ENCODE results near the gene UTP11.

UTP11 gene

DNA sequence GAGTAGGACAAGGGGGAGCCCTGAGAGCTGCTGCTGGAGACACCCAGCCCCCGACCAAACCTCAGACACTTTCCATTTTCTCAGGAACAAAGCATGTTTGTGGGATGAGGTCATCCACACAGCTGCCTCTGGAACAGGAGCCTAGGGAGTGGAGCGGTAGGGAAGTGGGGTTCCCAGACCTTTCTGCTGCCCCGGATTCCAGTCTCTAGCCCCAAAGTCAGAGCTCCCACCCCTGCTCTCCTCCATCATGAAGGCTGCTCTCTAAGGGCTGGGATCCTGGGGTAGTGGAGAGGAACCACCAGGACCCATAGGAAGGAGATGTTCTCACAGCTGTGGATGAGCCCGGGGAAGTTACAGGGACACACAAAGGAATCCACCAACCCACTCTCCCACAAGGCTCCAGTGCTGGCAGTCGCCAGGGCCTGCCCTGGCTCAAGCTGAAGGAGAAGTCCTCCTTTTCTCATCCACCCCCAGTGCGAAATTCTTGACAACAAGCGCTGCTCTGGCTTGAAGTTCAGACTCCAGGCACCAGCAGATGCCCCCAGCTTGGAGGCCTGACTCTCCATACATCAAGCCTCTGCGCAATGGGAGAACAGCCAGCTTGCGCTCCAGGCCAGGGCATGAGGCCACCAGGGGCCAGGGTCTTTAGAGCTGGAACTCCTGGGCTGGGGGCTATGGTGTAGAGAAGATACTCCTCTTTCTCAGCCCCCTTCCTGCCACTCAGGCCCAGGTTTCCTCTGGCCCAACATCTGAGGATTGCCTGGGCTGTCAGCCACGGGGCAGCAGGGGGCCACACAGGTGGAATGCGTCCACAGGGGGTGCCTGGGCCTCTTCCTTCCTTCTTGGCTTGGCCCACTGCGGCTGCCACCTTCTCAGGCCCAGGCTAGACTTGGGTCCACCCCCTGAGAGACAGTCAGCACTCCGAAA, 11.7 kb upstream of the UTP11 start:
- DNase-seq (ENCODE audit: insufficient read length, low spot score) (no peak), FAIRE-seq (no peak)

DNA sequence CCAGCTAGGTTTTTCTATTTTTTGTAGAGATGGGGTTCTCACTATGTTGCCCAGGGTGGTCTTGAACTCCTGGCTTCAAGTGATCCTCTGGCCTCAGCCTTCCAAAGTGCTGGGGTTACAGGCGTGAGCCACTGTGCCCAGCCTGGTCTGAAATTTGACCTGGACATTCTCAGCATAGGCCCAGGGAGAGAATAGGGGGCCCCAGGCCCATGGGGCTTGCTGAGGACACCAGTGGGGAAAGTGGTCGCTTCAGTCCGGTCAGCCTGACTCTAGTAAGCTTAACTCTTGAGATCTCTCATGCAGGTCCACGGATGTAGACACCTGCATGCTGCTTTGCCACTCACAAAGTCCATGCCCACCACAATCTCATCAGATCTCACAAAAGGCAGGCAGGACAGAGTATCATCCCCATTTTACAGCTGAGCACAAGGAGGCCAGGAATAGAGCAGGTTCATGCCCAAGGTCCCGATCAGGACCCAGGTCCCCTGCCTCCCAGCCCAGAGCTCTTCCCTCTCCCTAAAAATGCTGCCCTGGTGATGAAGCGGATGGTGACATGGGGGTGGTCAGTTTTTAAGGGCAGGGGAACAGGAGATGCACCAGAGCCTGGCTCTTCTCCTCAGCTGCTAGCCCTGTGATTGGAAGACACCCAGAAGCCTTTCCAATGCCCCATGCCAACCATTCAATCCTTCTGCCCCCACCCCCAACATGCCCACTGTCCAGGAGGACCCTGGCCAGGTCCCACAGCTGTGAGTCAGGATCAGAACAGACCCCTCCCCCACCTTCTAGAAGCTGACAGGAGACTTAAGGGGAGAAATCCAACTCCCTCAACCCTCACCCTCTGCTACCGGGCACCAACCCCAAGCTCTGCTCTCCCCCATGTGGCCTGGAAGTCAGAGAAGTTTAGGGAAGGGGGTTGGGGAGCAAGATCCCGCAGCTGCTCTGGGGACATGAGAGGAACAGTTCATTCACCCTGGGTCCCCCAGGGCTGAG, 9.0 kb upstream of the UTP11 start:
- FAIRE-seq (no peak), DNase-seq (ENCODE audit: insufficient read length, low spot score) (no peak)

DNA sequence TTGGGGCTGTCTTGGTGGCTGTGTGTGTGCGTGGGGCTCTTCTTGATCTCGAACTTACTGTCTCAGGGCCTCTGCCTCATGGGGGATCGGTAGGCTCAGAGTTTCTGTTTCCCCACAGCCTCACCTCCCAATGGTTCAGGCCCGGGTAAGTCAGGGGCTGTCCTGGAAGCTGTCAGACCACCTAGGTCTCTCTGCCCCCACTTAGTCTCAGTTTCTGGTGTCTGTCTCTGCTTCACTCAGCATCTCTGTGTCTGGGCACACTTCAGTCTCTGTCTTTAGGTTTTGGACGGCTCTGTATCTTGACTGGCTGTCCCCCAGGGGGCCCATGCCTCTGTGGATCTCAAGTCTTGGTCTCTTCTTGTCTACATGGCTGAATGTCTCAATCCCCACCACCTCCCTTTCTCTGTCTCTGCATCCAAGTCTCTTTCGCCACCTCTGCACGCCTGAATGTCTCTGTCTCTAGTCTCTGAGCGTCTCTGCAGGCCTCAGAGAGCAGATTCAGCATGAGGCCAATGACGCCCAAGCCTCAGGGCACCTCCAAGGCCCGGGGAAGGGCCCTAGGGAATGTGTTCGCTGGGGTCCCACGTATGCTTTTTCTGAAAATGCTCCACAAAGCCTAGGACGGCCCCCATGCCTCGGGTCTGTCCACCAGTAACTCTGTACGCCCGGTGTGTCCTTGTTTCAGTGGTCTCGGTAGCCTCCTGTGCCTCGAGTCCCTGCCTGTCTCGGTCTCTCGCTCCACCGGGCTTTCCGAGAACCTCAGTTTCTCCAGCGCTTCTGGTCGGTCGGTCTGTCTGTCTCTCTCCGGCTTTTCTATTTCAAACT, 8.0 kb upstream of the UTP11 start:
- DNase-seq (ENCODE audit: insufficient read length, low spot score) (no peak), FAIRE-seq (peak; percentile 89)

DNA sequence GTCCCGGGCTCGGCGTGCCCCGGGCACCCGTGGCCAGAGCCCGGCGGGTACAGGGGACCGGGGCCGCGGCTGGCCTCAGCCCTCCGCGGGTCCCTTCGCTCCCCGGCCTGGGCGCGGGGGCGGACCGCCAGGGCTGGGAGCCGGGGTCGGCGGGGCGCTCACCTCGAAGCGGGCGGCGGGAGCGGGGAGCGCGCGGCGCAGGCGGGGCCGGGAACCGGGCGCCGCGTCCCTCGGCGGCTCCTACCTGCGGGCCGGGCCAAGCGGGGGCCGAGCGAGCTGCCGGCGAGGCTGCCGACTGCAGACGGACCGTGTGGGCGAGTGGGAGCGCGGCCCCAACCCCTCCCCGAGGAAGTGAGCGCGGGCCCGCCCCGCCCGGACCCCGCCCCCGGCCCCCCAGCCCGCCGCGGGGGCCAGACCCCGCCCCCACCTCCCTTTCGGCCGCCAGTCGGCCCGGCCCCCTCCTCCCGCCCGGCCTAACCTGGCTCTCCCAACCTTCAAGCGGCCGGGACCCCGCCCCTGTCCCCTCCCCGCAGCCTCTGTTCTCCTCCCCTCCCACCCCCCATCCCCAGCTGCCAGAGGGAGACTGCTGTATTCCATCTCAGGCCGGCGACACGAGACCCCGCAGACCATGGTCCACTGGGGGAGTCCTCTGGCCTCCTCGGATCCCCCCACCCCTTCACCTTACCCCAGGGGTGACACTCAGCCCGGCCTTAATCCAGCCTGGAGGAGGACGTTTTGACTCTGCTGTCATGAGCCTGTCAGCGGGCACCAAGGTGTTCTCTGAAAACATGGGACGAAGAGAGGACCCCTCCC, 7.1 kb upstream of the UTP11 start, which contains the start of gene FHL3:
FHL3 (minus strand) TSS at position 320 of the 813 bp plus-strand sequence. CDS start 6,102 bp downstream, outside the sequence.
- FAIRE-seq: peak; percentile 62
- DNase-seq (ENCODE audit: insufficient read length, low spot score): no peak

DNA sequence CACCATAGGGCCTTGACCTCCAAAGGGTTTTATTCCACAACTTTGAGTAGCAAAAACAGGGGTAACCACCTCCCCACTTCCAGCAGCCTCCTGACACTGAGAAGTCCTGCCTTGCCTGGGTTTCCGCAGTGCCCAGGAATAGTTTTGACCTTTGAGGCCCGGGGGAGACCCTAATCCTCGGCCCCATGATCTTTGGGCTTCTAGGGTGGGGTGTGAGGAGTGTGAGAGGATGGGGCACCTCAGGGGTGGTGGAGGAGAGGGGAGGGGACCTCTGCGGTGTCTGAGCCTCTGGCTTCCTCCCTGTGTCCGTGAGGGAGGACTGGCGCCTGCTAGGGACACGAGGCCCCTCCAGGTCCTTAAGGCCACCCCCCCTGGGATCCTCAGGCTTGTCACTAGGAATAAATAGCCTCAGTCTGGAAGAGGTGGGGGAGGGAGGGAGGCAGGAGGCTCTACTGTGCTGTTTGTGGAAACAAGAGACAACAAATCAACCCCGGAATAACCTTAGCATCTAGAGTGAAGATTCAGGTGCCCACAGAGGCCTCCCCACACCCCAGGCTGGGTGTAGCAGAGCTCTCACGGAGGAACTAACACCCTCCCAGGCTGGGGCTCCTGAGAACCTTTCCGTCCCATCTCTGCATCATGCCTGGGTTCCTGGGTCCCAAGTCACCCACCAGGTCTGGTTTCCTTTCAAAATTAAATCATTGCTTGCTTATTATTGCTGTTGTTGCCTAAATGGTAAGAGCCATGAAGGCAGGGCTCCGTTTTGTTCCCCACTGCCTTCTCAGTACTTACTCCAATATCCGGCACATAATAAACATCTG, 6.3 kb upstream of the UTP11 start:
- FAIRE-seq (no peak), DNase-seq (ENCODE audit: insufficient read length, low spot score) (no peak)

DNA sequence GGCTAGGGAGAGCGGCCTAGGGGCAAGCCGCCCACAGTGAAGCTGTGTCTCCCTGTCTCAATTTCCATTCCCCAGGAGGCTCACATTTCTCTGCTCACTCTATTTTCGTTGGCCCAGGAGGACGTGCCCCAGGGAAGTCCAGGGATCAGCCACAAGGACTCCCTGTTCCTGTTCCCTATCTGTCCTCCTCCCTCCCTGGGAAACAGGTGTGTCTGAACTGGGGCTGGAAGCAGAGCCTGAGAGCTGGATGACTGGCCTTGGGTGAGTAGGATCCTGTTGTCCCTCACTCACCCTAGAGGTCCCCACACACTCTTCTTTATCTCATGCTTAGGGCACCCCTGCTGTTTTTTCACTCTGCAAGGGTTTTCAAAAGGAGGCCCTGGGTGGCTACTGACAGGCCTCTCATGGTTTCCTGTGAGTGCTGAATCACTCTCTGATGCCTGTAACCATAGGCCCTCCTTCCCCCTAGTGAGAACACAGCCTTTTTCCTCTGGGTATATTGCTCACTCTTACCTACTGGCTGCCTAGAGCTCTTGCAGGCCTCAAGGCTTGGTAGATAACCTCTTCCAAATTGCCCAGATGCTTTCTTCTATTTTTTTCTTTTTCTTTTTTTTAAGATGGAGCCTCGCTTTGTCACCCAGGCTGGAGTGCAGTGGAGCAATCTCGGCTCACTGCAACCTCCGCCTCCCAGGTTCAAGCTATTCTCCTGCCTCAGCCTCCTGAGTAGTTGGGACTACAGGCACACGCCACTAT, 3.3 kb upstream of the UTP11 start:
- no peak for FAIRE-seq
- DNase-seq (ENCODE audit: insufficient read length, low spot score): no peak

DNA sequence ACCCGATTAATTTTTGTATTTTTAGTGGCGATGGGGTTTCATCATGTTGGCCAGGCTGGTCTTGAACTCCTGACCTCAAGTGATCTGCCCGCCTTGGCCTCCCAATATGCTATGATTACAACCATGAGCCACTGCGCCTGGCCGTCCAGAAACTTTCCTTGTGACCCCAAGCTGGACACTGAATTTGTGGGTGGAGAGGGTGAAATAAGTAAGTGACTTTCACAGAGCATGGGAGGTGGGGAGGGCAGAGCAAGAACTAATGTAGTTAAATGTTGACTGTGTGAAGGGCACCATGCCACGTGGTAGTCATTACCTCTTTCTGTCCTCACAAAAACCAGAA, 2.7 kb upstream of the UTP11 start:
- DNase-seq (ENCODE audit: insufficient read length, low spot score) (no peak), FAIRE-seq (no peak)

DNA sequence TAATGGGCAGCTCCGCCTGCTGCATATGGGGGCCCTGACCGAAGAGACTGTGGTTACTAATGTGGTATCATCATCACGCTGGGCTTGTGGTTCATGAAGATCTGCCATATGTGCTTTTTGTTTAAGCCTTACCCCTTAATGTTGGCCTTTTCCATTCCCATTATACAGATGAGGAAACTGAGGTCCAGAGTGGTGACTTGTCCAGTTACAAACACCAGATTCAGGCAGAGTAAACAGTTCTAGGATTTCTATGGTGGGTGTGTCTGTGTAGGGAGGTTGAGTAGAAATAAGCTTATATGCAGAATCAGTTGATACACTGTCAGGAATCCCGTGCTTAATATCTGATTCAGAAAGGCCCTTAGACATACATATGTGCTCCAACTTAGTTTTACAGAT, 691 bp downstream of the UTP11 start:
- DNase-seq (ENCODE audit: insufficient read length, low spot score): no peak
- no peak for FAIRE-seq

DNA sequence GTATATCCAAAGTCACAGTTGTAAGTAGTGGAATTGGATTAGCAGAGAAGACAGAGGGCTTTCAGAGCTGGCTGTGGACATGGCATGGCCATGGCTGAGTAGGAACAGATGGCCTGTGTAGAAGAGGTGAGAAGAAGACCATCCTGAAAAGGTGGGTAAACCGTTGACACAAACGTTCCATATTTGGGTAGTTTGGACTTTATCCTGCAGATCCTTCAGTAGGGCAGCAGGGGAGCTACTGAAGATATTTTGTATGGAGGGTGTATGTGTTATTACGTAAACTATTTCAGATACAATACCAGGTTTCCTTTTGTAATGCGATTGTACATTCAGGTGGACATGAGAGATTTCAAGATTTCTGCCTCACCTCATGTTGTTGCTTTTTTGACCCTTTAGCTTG, 1.6 kb downstream of the UTP11 start:
- DNase-seq (ENCODE audit: insufficient read length, low spot score) (no peak), FAIRE-seq (no peak)

DNA sequence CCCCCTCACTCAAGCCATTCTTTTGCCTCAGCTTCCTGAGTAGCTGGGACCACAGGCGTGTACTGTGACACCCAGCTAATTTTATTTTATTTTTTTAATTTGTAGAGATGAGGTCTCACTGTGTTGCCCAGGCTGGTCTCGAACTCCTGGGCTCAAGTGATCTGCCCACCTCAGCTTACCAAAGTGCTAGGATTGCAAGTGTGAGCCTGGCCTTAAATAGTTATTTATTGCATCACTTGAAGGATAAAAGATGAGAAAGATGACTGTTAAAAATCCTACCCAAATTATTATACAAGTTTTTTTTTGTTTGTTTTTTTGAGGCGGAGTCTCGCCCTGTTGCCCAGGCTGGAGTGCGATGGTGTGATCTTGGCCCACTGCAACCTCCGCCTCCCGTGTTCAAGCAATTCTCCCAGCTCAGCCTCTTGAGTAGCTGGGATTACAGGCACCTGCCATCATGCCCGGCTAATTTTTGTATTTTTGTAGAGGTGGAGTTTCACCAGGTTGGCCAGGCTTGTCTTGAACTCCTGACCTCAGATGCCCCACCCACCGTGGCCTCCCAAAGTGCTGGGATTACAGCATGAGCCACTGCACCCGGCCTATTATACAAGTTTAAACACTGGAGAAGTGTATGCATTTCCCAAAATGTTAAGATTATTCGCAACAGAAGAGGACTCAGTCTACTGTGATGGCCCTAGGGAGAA, 2.3 kb downstream of the UTP11 start:
- no peak for DNase-seq (ENCODE audit: insufficient read length, low spot score)
- no peak for FAIRE-seq

DNA sequence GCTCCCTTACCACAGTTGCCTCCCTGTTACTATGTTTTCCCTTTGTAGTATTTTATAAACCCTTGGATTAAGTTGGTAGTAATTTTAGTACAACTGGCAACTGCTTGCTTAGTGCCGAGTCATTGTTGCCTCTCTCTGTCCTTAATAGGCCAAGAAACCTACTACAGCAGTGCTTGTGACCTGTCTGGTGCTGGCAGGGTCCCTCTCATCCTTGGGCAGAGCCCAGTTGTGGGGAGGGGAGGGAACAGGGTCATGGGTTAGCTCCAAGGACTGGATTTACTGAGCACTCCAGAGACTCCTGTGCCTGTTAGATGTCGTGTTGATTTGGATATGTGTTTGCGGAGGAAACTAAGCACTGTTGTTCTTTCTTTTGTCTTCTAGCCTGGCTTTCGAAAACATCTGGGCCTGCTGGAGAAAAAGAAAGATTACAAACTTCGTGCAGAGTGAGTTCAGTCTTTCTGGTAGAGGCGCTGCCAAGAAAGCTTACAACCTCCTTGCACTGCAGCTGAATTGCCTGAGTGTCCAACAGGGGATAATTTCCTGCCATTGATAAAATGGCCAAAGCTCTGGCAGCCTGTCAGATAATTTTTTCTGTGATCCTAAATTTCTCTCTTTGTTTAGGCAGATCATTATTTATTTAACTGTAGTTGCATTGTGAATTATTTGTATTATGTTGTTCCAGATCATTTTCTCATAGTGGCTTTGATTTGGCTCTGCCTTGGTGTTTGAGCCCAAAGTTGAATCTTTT, 3.6 kb downstream of the UTP11 start:
- DNase-seq (ENCODE audit: insufficient read length, low spot score) (no peak), FAIRE-seq (no peak)

DNA sequence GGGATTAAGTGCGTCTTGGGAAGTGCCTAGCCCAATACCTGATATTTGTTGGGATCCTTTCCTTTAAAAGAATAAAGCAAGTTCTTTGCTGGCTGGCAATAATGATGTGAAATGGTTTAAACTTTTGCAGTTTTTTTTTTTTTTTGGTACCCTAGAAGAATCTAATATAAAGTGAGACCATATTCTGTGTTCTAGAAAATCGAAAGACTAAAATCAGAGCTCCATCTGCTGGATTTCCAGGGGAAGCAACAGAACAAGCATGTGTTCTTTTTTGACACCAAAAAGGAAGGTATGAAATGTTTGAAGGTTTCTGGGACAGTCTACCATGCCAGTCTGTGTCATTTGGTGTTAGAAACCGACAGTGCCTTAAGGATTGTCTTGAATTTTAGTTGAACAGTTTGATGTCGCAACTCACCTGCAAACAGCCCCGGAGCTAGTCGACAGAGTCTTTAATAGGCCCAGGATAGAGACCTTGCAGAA, 6.4 kb downstream of the UTP11 start:
- DNase-seq (ENCODE audit: insufficient read length, low spot score): no peak
- peak; percentile 58 for FAIRE-seq

DNA sequence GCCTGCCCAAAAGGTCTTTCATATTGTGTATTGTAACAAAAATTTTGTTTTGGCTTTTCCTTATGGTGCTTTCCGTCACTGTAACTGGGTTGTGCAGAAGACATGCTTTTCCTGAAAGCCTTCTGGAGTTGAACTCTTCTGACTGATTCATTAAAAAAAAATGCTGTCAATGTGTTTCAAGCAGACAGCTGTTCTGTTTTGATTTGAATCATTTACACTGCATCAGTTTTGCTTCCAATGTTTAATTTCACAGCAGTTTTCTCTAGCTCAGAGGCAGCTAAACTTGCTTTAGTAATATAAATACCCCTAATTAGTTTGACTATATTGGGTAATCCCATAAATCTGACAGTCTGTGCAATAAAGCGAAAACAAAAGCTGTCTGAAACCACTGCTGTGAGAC, 7.9 kb downstream of the UTP11 start:
- DNase-seq (ENCODE audit: insufficient read length, low spot score) (no peak), FAIRE-seq (no peak)

DNA sequence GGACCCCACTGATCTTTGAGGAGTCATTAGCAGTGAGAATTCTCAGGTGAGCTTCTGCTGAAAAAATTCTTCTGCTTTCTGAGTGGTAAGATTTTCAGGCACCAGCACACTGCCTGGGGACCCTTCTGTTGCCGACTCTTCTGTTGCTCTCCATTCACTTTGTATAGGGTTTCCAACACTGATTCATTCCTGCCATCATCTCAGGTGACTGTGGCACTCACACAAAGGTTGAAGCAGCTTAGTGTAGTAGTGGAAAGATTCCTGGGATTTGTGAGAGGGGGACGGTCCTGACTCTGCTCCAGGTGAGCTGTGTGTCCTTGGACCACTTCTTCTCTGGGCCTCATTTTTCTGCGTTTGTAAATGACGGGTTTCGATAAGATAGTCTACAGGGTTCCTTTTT, 9.4 kb downstream of the UTP11 start:
- no peak for DNase-seq (ENCODE audit: insufficient read length, low spot score)
- no peak for FAIRE-seq

DNA sequence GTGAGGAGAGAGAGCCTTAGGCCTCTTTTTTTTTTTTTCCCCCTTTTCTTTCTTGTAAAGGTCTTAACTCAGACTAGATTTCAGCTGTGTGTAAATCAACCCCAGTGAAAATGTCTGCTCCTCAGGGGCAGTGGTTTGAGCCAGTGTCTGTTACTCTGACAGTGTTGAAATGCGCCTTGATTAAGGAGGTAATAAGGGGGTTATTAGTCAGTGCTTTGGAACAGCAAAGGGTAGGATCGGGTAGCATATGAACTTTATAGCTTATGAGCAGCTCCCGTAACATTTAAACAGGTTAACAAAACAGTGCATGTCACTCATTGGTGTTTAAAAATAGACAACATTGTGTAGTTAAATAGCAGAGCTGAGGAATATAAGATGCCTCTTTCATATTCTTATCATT, 10.3 kb downstream of the UTP11 start:
- DNase-seq (ENCODE audit: insufficient read length, low spot score) (no peak), FAIRE-seq (no peak)

DNA sequence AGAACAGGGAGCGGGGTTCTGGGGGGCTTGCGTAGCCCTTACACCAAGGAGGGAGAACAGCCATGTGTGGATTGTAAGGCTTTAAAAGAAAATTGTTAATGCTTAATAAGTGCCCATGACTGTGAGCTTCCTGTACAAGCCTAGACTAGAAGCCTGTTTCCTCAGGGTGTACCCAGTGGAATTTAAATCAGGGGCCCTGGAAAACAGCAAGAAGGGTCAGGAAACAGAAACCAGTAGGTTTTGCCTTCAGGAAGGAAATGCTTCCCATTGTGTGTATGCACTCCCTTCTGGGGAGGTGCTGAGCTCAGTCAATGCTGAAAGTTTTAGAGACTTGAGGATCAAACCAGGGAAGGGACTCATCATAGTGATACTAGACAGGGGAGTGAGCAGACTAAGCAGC, 12.7 kb downstream of the UTP11 start:
- DNase-seq (ENCODE audit: insufficient read length, low spot score): no peak

DNA sequence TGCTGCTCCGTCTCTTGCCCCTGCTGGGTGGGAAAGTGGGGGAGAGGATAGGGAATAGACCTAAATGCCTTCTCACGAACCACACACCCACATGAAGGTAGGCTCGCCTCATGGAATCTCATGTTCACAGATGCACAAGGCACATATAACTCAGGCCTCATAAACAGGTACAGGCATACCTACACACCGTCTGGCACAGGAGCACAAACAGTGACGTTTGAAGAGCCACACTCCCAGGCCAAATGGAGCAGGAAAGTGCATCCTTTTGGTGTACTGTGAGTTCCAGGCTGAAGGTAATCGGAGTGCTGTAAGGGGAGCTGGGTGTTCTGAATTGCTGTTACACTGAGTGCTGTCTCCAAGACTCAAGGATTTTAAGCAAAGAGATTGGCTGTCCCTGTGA, 13.1 kb downstream of the UTP11 start:
- FAIRE-seq: no peak

More for the DNA sequence above, 12.7 kb downstream of the UTP11 start:
- no peak for FAIRE-seq

More for the DNA sequence above, 13.1 kb downstream of the UTP11 start:
- no peak for DNase-seq (ENCODE audit: insufficient read length, low spot score)
